Osteocyte (in vitro differentiated cells): ENCODE data around the gene SMOC2. TPM values are rescaled to one million over a fixed set of nuclear protein-coding genes. Genes with fewer than 3 reads are reported as not detected.
A peak's percentile ranks its signal among the peaks of the same experiment; 100 is the strongest.
"Not testable (repeated sequence)": the region's sequence is repeated elsewhere in the genome, so short reads cannot be mapped to it uniquely, and the experiment has no call there.

Source experiments
- DNase-seq: peaks from one replicate; pipeline ENCODE4 v3.0.0; 2021; ENCODE audit warnings: mixed read lengths; ENCODE audit not compliant: unreplicated experiment; ENCODE audit errors: extremely low spot score
- H3K27ac Mint-ChIP-seq: one replicate; pipeline ENCODE4 v1.8.0; 2021; ENCODE audit warnings: mild to moderate bottlenecking, mixed read lengths; ENCODE audit not compliant: unreplicated experiment
- H3K27me3 Mint-ChIP-seq: one replicate; pipeline ENCODE4 v1.8.0; 2021; ENCODE audit warnings: mixed read lengths; ENCODE audit not compliant: unreplicated experiment
- H3K36me3 Mint-ChIP-seq: one replicate; pipeline ENCODE4 v1.8.0; 2021; ENCODE audit warnings: mixed read lengths; ENCODE audit not compliant: unreplicated experiment
- H3K4me1 Mint-ChIP-seq: one replicate; pipeline ENCODE4 v1.8.0; 2021; ENCODE audit warnings: mixed read lengths; ENCODE audit not compliant: unreplicated experiment
- H3K4me3 Mint-ChIP-seq: one replicate; pipeline ENCODE4 v1.8.0; 2021; ENCODE audit warnings: mild to moderate bottlenecking, moderate library complexity, mixed read lengths; ENCODE audit not compliant: unreplicated experiment
- H3K9me3 Mint-ChIP-seq: one replicate; pipeline ENCODE4 v1.8.0; 2021; ENCODE audit warnings: mixed read lengths; ENCODE audit not compliant: unreplicated experiment
- total RNA-seq: library from RNA; stranded (reverse); gene quantifications from 2 replicates; pipeline ENCODE4 v1.2.1, GENCODE V29; 2021
- TF ChIP-seq, protein P1 (sequence below): fragments of 200-600 bp; sonication (generic); IDR thresholded peaks from 2 replicates; pipeline ENCODE4 v1.5.0; 2021; ENCODE audit warnings: antibody characterized with exemption, mild to moderate bottlenecking, moderate library complexity

Gene SMOC2
- total RNA-seq, 1 donor from 2014 or later, result 11.6 TPM

DNA sequence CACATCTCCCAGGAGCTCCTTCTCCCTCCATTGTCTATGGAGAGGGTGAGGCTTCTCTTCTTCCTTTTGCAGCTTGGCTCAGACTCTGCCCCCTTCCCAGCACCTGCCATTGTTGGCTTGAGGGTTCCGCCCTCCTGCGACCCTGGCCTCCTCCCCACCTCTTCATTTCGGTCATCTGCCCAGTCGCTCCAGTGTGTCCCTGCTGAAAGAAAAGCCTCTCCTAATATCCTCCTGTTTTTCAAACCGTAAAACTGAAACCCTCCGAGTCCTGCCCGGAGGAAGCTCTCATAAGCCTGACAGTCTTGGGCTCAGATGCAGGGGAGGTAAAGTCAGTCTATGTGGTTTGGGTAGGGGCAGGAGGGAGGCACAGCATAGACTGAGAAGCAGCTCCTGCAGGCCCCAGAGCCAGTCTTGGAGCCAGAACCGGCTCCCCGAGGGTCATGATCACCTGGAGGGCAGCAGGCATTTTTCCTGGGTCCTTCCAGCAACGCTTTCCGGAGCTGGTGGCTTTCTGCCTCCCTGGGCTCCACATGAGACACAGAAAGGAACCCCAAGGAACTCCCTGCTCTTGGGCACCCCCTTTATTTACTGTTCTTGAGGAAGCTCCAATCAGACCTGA, 235.1 kb downstream of the SMOC2 start:
- DNase-seq, result peak; percentile 54
- no peak overlapping the region for H3K27ac Mint-ChIP-seq
- TF ChIP-seq, protein P1, sequence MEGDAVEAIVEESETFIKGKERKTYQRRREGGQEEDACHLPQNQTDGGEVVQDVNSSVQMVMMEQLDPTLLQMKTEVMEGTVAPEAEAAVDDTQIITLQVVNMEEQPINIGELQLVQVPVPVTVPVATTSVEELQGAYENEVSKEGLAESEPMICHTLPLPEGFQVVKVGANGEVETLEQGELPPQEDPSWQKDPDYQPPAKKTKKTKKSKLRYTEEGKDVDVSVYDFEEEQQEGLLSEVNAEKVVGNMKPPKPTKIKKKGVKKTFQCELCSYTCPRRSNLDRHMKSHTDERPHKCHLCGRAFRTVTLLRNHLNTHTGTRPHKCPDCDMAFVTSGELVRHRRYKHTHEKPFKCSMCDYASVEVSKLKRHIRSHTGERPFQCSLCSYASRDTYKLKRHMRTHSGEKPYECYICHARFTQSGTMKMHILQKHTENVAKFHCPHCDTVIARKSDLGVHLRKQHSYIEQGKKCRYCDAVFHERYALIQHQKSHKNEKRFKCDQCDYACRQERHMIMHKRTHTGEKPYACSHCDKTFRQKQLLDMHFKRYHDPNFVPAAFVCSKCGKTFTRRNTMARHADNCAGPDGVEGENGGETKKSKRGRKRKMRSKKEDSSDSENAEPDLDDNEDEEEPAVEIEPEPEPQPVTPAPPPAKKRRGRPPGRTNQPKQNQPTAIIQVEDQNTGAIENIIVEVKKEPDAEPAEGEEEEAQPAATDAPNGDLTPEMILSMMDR, result no peak
- no peaks in the 10 kb centered on the region for H3K36me3 Mint-ChIP-seq
- peaks cover 5% of the 10 kb centered on the region for H3K27me3 Mint-ChIP-seq
- H3K4me1 Mint-ChIP-seq, result peaks cover 2% of the 10 kb centered on the region
- no peaks in the 10 kb centered on the region for H3K9me3 Mint-ChIP-seq
- H3K4me3 Mint-ChIP-seq, result no peak overlapping the region

DNA sequence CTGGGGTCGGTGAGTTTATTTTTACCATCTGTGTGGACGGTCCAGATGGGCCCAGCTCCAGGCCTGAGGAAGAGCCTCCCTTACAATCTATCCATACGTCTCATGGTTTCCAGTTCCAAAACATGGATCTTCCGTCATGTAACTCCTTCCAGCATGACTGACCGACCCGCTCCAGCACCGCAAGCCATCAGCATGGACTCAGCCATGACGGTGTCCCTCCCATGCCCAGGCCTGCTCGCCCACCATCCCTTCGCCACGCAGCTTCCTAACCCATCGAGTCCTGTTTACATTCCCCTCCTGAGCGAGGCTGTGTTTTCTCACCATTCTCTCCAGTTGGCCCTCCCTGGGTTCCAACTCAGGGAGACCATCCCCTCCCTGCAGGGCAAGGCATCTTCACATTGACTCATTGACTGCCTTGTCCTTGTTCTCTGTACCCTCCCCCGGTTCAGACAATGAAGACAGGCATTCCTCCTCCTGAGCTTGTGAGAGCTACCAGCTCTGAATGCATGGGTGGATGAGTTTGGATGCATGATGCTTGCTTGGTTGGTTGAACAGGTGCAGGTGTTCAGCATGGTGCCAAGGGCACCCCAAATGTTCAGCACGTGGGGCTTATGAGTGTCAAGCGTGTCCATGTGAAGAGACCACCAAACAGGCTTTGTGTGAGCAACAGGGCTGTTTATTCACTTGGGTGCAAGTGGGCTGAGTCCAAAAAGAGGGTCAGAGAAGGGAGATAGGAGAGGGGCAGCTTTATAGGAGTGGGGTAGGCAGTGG, 235.8 kb downstream of the SMOC2 start:
- Mint-ChIP-seq H3K4me3 (no peak overlapping the region), H3K9me3 (no peaks in the 10 kb centered on the region)
- TF ChIP-seq, protein P1, result no peak

DNA sequence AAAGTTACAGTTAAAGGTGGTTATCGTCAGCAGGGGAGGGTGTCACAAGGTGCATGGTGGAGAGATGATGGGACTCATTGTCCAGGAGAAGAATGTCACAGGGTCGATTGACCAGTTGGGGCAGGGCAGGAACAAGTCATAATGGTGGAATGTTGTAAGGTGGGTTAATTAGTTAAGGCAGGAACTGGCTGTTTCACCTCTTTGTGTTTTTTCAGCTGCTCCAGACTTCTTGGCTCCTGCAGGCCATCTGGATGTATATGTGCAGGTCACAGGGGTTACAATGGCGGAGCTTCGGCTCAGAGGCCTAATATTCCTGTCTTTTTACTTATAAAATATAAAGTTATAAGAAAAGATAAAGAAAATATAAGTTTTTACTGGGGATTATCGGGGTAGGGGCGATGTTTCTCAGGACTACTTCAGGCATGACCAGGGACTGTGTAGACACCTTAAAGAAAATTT, 236.4 kb downstream of the SMOC2 start:
- not testable (repeated sequence) for H3K4me1 Mint-ChIP-seq, H3K27me3 Mint-ChIP-seq, H3K27ac Mint-ChIP-seq, H3K9me3 Mint-ChIP-seq, H3K36me3 Mint-ChIP-seq, H3K4me3 Mint-ChIP-seq
- DNase-seq, result peak; percentile 30

More for the DNA sequence above, 235.8 kb downstream of the SMOC2 start:
- H3K4me1 Mint-ChIP-seq, result peaks cover 2% of the 10 kb centered on the region
- H3K27ac Mint-ChIP-seq, result no peak overlapping the region
- no peaks in the 10 kb centered on the region for H3K36me3 Mint-ChIP-seq
- peaks cover 5% of the 10 kb centered on the region for H3K27me3 Mint-ChIP-seq
- DNase-seq, result peak; percentile 62

DNA sequence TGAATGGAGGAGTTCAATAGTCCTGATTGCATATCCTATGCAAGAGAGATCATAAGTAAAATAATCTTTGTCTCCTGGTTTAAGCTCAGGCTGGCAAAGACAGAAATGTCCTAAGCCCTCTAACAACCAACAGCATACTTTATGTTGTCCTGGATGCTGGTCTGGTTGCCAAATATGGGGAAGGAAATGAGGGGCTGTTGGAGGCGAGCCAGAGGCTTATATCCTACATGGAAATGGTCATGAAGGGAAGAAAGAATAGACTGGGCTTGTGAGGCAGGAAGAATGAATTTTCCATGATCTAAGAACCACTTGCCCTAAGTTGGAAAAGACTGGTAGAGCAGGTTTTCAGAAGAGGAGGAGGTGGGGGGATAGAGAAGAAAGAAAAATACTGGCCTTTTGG, 237.1 kb downstream of the SMOC2 start:
- Mint-ChIP-seq H3K4me1 (peaks cover 2% of the 10 kb centered on the region), H3K4me3 (no peak overlapping the region), H3K27me3 (peaks cover 5% of the 10 kb centered on the region), H3K36me3 (no peaks in the 10 kb centered on the region), H3K9me3 (no peaks in the 10 kb centered on the region), H3K27ac (no peak overlapping the region)
- no peak for DNase-seq
- TF ChIP-seq, protein P1, result no peak

DNA sequence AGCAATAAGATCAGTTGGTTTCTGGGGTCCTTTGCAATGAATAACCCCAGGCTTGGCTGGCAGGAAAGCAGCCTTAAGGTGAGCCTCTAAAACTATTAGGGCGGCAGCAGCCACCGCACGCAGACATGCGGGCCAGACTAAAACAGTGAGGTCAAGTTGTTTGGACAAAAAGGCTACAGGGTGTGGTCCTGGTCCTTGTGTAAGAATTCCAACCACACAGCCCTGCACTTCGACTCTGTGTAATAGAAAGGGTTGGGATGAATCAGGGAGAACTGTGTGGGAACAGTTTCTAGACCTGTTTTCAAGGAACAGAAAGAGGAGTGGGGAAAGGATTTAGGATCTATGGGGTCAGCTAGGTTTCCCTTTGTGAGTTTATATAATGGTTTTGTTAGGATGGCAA, 237.6 kb downstream of the SMOC2 start:
- TF ChIP-seq, protein P1, result no peak
- DNase-seq, result no peak
- H3K4me1 Mint-ChIP-seq, result peaks cover 2% of the 10 kb centered on the region
- no peak overlapping the region for H3K4me3 Mint-ChIP-seq
- H3K27me3 Mint-ChIP-seq, result peaks cover 5% of the 10 kb centered on the region
- no peaks in the 10 kb centered on the region for H3K36me3 Mint-ChIP-seq
- no peaks in the 10 kb centered on the region for H3K9me3 Mint-ChIP-seq
- no peak overlapping the region for H3K27ac Mint-ChIP-seq
